ENCODE results near the gene LRP2.

Gene LRP2

DNA sequence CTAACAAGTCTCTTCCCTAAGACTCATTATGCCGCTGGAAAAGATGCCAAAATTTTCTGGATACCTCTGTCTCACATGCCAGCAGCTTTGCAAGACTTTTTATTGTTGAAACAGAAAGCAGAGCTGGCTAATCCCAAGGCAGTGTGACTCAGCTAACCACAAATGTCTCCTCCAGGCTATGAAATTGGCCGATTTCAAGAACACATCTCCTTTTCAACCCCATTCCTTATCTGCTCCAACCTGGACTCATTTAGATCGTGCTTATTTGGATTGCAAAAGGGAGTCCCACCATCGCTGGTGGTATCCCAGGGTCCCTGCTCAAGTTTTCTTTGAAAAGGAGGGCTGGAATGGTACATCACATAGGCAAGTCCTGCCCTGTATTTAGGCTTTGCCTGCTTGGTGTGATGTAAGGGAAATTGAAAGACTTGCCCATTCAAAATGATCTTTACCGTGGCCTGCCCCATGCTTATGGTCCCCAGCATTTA is 266.7 kb downstream of the LRP2 start:
- in situ Hi-C loops (cut with MboI; ENCODE audit: low sequenced_read_pairs, unreplicated experiment), result no loop called here
- TF ChIP-seq, protein P1, sequence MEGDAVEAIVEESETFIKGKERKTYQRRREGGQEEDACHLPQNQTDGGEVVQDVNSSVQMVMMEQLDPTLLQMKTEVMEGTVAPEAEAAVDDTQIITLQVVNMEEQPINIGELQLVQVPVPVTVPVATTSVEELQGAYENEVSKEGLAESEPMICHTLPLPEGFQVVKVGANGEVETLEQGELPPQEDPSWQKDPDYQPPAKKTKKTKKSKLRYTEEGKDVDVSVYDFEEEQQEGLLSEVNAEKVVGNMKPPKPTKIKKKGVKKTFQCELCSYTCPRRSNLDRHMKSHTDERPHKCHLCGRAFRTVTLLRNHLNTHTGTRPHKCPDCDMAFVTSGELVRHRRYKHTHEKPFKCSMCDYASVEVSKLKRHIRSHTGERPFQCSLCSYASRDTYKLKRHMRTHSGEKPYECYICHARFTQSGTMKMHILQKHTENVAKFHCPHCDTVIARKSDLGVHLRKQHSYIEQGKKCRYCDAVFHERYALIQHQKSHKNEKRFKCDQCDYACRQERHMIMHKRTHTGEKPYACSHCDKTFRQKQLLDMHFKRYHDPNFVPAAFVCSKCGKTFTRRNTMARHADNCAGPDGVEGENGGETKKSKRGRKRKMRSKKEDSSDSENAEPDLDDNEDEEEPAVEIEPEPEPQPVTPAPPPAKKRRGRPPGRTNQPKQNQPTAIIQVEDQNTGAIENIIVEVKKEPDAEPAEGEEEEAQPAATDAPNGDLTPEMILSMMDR (IDR thresholded peaks at IDR 0.05; ENCODE audit: borderline replicate concordance, control extremely low read depth, extremely low read depth, insufficient read depth, missing control alignments), result no peak
- no peak for DNase-seq (ENCODE audit: low spot score)

DNA sequence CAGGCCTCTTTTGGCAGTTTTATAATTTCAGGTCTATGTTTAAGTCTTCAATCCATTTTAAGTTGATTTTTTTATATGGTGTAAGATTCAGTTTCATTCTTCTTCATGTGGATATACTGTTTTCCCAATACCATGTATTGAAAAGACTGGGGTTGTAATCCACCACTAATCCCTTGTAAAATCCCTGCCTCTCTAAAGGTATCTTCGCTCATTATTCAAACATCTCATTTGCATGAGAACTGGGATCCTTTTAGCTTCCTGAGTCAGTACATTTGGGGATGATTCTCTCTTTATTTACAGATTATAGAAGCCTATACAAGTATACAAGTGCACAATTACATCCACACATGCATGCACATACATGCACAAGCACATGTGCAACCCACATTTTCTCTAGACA is 267.7 kb downstream of the LRP2 start:
- TF ChIP-seq, protein P1 (IDR thresholded peaks at IDR 0.05; ENCODE audit: borderline replicate concordance, control extremely low read depth, extremely low read depth, insufficient read depth, missing control alignments), result no peak
- no peak for DNase-seq (ENCODE audit: low spot score)
- in situ Hi-C loops (cut with MboI; ENCODE audit: low sequenced_read_pairs, unreplicated experiment), result no loop called here

DNA sequence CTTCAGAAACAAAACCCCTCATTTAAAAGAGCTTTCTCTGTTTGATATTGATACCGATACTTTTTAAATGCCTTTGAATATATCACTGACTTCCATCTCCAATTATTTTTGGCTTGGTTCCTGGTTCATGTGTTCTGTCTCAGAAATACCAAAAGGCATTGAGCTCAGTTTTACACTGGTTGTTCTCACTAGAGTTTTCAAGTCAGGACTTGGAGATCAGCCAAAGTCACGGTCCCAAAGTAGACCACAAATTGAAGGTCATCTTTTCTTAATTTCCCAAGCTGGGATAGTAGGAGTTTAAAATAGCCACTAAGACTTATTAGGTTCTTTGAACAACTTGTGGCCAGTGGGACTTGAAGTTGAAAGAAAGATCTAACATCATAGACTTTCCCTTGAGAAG is 268.8 kb downstream of the LRP2 start:
- DNase-seq (ENCODE audit: low spot score), result no peak
- in situ Hi-C loops (cut with MboI; ENCODE audit: low sequenced_read_pairs, unreplicated experiment), result no loop called here
- TF ChIP-seq, protein P1 (IDR thresholded peaks at IDR 0.05; ENCODE audit: borderline replicate concordance, control extremely low read depth, extremely low read depth, insufficient read depth, missing control alignments), result no peak

DNA sequence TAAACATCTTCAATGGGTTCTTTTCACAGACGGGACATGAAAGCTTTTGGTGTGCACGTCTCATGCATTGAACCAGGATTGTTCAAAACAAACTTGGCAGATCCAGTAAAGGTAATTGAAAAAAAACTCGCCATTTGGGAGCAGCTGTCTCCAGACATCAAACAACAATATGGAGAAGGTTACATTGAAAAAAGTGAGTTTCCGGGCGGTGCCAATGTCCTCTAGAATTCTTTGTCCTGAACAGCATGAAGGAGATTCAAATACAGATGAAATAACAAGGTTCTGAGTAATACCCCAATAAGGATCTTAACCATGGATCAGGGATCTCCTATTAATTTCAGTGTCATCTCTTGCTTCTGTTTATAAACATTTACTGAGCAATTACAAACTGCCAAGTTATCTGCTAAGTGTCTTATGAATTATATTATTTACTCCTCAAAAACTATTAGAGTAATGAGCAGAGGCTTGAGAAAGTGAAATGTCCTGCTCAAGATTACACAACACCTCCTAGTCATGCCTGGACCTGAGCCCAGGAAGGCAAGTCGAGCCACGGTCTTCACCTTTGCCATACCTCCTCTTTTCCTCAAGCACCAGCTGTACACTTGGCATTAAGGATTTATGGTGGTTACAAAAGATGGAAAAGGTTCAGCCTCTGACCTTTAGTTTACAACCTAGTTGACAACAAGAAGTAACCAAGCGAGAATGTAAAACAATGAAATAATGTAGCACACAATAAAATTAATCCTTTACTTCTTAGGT is 270.4 kb downstream of the LRP2 start:
- in situ Hi-C loops (cut with MboI; ENCODE audit: low sequenced_read_pairs, unreplicated experiment), result no loop called here
- DNase-seq (ENCODE audit: low spot score), result no peak
- TF ChIP-seq, protein P1 (IDR thresholded peaks at IDR 0.05; ENCODE audit: borderline replicate concordance, control extremely low read depth, extremely low read depth, insufficient read depth, missing control alignments), result no peak

DNA sequence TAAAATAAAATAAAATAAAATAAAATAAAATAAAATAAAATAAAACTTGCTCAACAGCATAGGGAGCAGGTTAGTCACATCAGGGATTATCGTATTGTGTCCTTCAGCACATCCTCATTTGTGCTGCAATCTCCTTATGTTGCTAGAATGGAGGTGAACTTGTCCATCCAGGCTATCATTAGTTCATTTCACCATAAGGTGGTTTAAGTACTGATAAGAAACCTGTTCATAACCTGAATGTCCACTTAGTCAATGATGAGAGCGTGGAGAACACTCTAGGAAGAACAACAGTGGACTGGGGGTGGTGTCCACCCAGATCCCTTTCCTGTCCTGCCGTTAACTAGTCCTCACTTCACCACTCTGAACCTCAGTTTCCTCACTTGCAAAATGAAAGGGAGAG is 271.1 kb downstream of the LRP2 start:
- DNase-seq (ENCODE audit: low spot score), result no peak
- TF ChIP-seq, protein P1 (IDR thresholded peaks at IDR 0.05; ENCODE audit: borderline replicate concordance, control extremely low read depth, extremely low read depth, insufficient read depth, missing control alignments), result no peak
- in situ Hi-C loops (cut with MboI; ENCODE audit: low sequenced_read_pairs, unreplicated experiment), result no loop called here

DNA sequence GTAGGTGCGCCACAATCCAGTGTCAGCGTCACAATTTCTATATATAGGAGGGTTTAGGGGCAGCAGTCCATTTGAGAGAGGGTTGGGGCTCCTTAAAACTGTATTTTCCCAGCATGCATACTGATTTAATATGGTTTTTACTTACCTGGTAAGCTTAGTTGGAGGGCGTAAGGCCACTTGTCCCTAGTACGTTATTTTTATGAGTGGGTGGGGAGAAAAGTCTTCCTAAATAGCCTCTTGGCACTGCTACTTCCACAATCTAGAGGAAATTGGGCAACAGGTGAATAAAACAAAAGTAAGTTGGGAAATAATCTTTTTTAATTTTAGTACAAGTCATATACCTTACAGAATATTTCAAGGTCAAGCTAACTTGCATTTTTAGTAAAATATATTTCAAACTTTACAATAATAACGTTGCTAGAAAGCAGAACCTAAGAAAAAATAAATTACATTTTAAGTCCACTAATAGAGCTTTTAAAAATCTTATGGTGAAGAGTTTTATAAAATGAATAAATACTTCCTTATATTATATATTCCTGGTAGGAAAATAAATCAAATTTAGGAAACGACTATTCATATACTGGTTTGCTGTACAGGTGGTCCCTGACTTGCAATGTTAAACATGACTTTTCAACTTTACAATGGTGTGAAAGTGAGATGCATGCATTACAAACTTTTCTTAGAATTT is 272.1 kb downstream of the LRP2 start:
- in situ Hi-C loops (cut with MboI; ENCODE audit: low sequenced_read_pairs, unreplicated experiment), result no loop called here
- TF ChIP-seq, protein P1 (IDR thresholded peaks at IDR 0.05; ENCODE audit: borderline replicate concordance, control extremely low read depth, extremely low read depth, insufficient read depth, missing control alignments), result no peak
- DNase-seq (ENCODE audit: low spot score), result no peak
